ENCODE measurements around the gene JMJD1C.

JMJD1C gene

GRCh38 chr10:63258920-63259678 is 206.7 kb downstream of the JMJD1C start:
- Mint-ChIP-seq H3K27me3 (no peaks in the 10 kb centered on the region), H3K4me1 (ENCODE audit: low read depth) (peaks cover 84% of the 10 kb centered on the region), H3K4me3 (peak overlapping the region; percentile 29), H3K36me3 (ENCODE audit: low read depth) (peaks cover 66% of the 10 kb centered on the region), H3K9me3 (no peaks in the 10 kb centered on the region), H3K27ac (peak overlapping the region; percentile 50)
- DNase-seq = no peak

DNA sequence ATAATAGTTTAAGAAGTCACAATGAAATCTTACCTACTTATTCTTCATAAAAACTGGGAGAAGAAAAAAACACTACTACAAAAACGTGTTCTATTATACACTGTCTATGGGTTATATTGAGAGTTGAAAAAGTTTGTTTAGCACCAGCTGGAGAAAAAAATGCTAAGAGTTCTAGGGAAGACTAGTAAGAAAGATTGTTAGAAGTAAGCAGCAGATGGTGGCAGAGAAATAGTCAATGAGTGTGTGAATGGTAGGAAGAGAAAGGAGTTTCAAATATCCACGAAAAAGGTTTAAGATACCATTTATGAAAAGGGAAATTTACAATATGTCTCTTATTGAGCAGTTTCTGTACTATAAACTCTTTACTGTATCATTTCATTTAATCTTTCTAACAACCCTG is 208.0 kb downstream of the JMJD1C start:
- no peak for DNase-seq
- Mint-ChIP-seq H3K4me1 (ENCODE audit: low read depth) (peaks cover 86% of the 10 kb centered on the region), H3K27me3 (no peaks in the 10 kb centered on the region), H3K9me3 (no peaks in the 10 kb centered on the region), H3K4me3 (no peak overlapping the region), H3K36me3 (ENCODE audit: low read depth) (peaks cover 72% of the 10 kb centered on the region), H3K27ac (peak overlapping the region; percentile 3)

- Mint-ChIP-seq H3K27ac (peak overlapping the region; percentile 64), H3K4me1 (ENCODE audit: low read depth) (peaks cover 85% of the 10 kb centered on the region)
These were observed 209.6 kb downstream of the JMJD1C start for GRCh38 chr10:63256009-63256773.

GRCh38 chr10:63255316-63255715 is 210.5 kb downstream of the JMJD1C start:
- DNase-seq = no peak
- Mint-ChIP-seq H3K27me3 (no peaks in the 10 kb centered on the region), H3K4me3 (no peak overlapping the region), H3K4me1 (ENCODE audit: low read depth) (peaks cover 80% of the 10 kb centered on the region), H3K27ac (peak overlapping the region; percentile 5), H3K36me3 (ENCODE audit: low read depth) (peaks cover 72% of the 10 kb centered on the region), H3K9me3 (no peaks in the 10 kb centered on the region)

More at GRCh38 chr10:63256009-63256773, 209.6 kb downstream of the JMJD1C start:
- no peak for DNase-seq
- peaks cover 73% of the 10 kb centered on the region for H3K36me3 Mint-ChIP-seq (ENCODE audit: low read depth)
- no peak overlapping the region for H3K4me3 Mint-ChIP-seq
- no peaks in the 10 kb centered on the region for H3K27me3 Mint-ChIP-seq
- no peaks in the 10 kb centered on the region for H3K9me3 Mint-ChIP-seq

DNA sequence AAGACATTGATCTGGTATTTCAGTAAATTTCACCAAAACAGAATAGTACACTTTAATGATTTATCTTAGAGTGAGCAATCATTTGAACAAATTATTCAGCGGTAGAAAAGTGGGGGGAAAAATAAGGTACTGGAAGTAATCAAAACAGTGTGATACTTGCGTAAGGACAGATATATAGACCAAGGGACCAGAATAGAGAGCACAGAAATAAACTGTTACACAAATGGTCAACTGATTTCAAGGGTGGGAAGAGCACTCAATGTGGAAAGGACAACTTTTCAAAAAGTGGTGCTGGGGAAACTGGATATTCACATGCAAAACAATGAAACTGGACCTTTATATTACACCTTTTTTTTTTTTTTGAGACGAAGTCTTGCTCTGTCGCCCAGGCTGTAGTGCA is 212.7 kb downstream of the JMJD1C start:
- Mint-ChIP-seq H3K36me3 (ENCODE audit: low read depth) (peaks cover 64% of the 10 kb centered on the region), H3K9me3 (no peaks in the 10 kb centered on the region), H3K27me3 (no peaks in the 10 kb centered on the region), H3K27ac (peak overlapping the region; percentile 3), H3K4me3 (no peak overlapping the region), H3K4me1 (ENCODE audit: low read depth) (peaks cover 61% of the 10 kb centered on the region)
- no peak for DNase-seq

DNA sequence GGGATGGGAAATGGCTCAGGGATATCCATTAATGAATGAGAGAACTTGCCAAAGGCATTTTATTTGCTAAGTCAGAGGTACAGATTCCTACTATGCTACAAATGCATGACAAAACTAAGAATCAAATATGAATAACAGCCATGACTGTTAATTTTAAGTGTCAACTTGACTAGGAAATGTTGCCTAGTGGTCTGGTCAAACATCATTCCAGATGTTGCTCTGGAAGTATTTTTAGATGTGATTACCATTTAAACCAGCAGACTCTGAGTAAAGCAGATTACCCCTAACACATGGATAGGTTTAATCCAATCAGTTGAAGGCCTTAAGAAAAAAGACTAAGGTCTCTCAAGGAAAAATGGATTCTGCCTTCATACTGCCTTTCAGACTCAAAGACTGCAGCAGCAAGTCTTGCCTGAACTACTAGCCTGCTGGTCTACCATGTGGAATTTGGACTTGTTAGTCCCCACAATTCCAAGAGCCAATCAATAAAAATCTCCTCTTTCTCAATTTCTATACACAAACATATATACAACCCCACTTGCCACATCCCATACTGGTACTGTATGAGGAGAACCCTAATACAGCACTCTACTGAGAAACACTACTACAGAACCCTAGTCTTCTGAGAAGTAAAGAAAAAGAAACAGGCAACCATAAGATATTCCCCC is 213.5 kb downstream of the JMJD1C start:
- DNase-seq = no peak
- H3K27me3 Mint-ChIP-seq = no peaks in the 10 kb centered on the region
- H3K27ac Mint-ChIP-seq = no peak overlapping the region
- H3K4me1 Mint-ChIP-seq (ENCODE audit: low read depth) = peaks cover 55% of the 10 kb centered on the region
- H3K4me3 Mint-ChIP-seq = no peak overlapping the region
- no peaks in the 10 kb centered on the region for H3K9me3 Mint-ChIP-seq
- peaks cover 64% of the 10 kb centered on the region for H3K36me3 Mint-ChIP-seq (ENCODE audit: low read depth)

DNA sequence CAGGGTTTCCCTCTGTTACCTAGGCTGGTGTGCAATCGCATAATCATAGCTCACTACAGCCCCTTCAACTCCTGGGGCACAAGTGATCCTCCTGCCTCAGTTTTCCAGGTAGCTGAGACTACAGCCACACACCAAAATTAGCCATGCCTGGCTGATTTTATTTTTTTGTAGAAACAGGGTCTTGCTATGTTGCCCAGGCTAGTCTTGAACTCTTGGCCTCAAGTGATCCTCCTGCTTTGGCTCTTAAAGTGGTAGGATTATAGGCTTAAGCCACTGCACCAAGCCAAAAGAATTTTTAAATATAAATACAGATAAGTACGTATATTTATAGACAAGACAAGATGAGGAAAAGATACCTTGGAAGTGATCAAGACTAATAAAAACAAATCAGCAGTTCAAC is 215.7 kb downstream of the JMJD1C start:
- H3K36me3 Mint-ChIP-seq (ENCODE audit: low read depth) = peaks cover 75% of the 10 kb centered on the region
- peaks cover 55% of the 10 kb centered on the region for H3K4me1 Mint-ChIP-seq (ENCODE audit: low read depth)
- peaks cover 10% of the 10 kb centered on the region for H3K9me3 Mint-ChIP-seq
- DNase-seq = no peak
- H3K27ac Mint-ChIP-seq = no peak overlapping the region
- H3K27me3 Mint-ChIP-seq = no peaks in the 10 kb centered on the region
- H3K4me3 Mint-ChIP-seq = no peak overlapping the region

- Mint-ChIP-seq H3K9me3 (peaks cover 10% of the 10 kb centered on the region), H3K27me3 (no peaks in the 10 kb centered on the region), H3K36me3 (ENCODE audit: low read depth) (peaks cover 71% of the 10 kb centered on the region), H3K4me3 (no peak overlapping the region), H3K27ac (no peak overlapping the region), H3K4me1 (ENCODE audit: low read depth) (peaks cover 52% of the 10 kb centered on the region)
- no peak for DNase-seq
These were observed 218.0 kb downstream of the JMJD1C start for GRCh38 chr10:63247771-63248170.

GRCh38 chr10:63246356-63246755 is 219.4 kb downstream of the JMJD1C start:
- H3K4me3 Mint-ChIP-seq = no peak overlapping the region
- H3K9me3 Mint-ChIP-seq = peaks cover 10% of the 10 kb centered on the region
- peaks cover 60% of the 10 kb centered on the region for H3K36me3 Mint-ChIP-seq (ENCODE audit: low read depth)
- peaks cover 53% of the 10 kb centered on the region for H3K4me1 Mint-ChIP-seq (ENCODE audit: low read depth)
- H3K27me3 Mint-ChIP-seq = no peaks in the 10 kb centered on the region
- no peak for DNase-seq
- peak overlapping the region; percentile 80 for H3K27ac Mint-ChIP-seq

DNA sequence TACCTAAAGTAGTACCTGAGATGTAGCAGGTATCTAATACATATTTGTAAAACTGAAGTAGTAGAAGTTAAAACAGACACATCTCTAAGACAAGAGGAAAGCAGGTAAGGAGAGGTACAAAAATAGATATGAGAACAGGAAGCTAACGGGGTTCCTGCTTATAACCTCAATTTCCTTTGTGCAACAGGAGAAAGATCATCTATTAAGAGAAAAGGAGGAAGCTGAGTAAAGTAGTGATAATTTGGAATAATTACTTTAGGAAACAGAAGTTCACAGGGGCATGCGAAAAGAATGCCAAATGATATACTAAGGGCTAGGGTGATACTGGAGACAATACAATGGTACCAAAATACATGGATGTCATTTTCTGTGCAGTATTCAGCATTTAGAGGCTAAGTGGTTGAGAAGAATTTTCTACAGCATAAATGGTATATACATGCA is 223.9 kb downstream of the JMJD1C start:
- DNase-seq = no peak
- peak overlapping the region; percentile 35 for H3K4me3 Mint-ChIP-seq
- H3K27me3 Mint-ChIP-seq = no peaks in the 10 kb centered on the region
- peaks cover 35% of the 10 kb centered on the region for H3K36me3 Mint-ChIP-seq (ENCODE audit: low read depth)
- H3K27ac Mint-ChIP-seq = peak overlapping the region; percentile 78
- H3K9me3 Mint-ChIP-seq = peaks cover 10% of the 10 kb centered on the region
- peaks cover 78% of the 10 kb centered on the region for H3K4me1 Mint-ChIP-seq (ENCODE audit: low read depth)

GRCh38 chr10:63240807-63241206 is 225.0 kb downstream of the JMJD1C start:
- Mint-ChIP-seq H3K36me3 (ENCODE audit: low read depth) (peaks cover 26% of the 10 kb centered on the region), H3K27ac (peak overlapping the region; percentile 77), H3K4me3 (no peak overlapping the region), H3K4me1 (ENCODE audit: low read depth) (peaks cover 77% of the 10 kb centered on the region), H3K27me3 (no peaks in the 10 kb centered on the region), H3K9me3 (peaks cover 5% of the 10 kb centered on the region)
- no peak for DNase-seq

- Mint-ChIP-seq H3K27me3 (no peaks in the 10 kb centered on the region), H3K9me3 (no peaks in the 10 kb centered on the region), H3K36me3 (ENCODE audit: low read depth) (peaks cover 15% of the 10 kb centered on the region), H3K27ac (peak overlapping the region; percentile 41), H3K4me3 (no peak overlapping the region), H3K4me1 (ENCODE audit: low read depth) (peaks cover 76% of the 10 kb centered on the region)
- DNase-seq = no peak
These were observed 227.3 kb downstream of the JMJD1C start for GRCh38 chr10:63238501-63238900.

- no peak for DNase-seq
- H3K9me3 Mint-ChIP-seq = no peaks in the 10 kb centered on the region
- no peaks in the 10 kb centered on the region for H3K27me3 Mint-ChIP-seq
- H3K36me3 Mint-ChIP-seq (ENCODE audit: low read depth) = peaks cover 12% of the 10 kb centered on the region
- no peak overlapping the region for H3K4me3 Mint-ChIP-seq
- H3K4me1 Mint-ChIP-seq (ENCODE audit: low read depth) = peaks cover 76% of the 10 kb centered on the region
- H3K27ac Mint-ChIP-seq = peak overlapping the region; percentile 78
These were observed 228.4 kb downstream of the JMJD1C start for GRCh38 chr10:63237396-63237795.

- Mint-ChIP-seq H3K9me3 (no peaks in the 10 kb centered on the region), H3K4me3 (peak overlapping the region; percentile 61), H3K4me1 (ENCODE audit: low read depth) (peaks cover 72% of the 10 kb centered on the region), H3K27me3 (no peaks in the 10 kb centered on the region), H3K36me3 (ENCODE audit: low read depth) (peaks cover 15% of the 10 kb centered on the region), H3K27ac (peak overlapping the region; percentile 86)
- DNase-seq = no peak
These were observed 229.5 kb downstream of the JMJD1C start for GRCh38 chr10:63236113-63236935.
